ENCODE results near the gene CCL27.

CCL27 gene

GRCh38 chr9:34662526-34663302, at the start of gene CCL27:
Gene CCL27 (minus strand): TSS chr9:34662657. CDS start chr9:34662633, 24 bp downstream.
- DNase-seq: no peak

- no peak for DNase-seq
Measured at GRCh38 chr9:34712140-34712539, 49.7 kb upstream of the CCL27 start.

- no peak for DNase-seq
Measured at GRCh38 chr9:34710023-34710422, 47.6 kb upstream of the CCL27 start, which contains the start of gene CCL21. Gene CCL21 (minus strand): TSS chr9:34710136. CDS start chr9:34710066, 70 bp downstream.

GRCh38 chr9:34709196-34709978, 46.9 kb upstream of the CCL27 start:
- DNase-seq: no peak

- DNase-seq: no peak
Measured at GRCh38 chr9:34707130-34707529, 44.7 kb upstream of the CCL27 start.

GRCh38 chr9:34701769-34702736, 39.6 kb upstream of the CCL27 start:
- DNase-seq: peak; percentile 41

GRCh38 chr9:34701023-34701768, 38.7 kb upstream of the CCL27 start:
- peak; percentile 7 for DNase-seq

GRCh38 chr9:34694811-34695210, 32.4 kb upstream of the CCL27 start:
- no peak for DNase-seq

- DNase-seq: no peak
Measured at GRCh38 chr9:34693560-34693959, 31.1 kb upstream of the CCL27 start.

- no peak for DNase-seq
Measured at GRCh38 chr9:34691936-34692315, 29.5 kb upstream of the CCL27 start.

- no peak for DNase-seq
Measured at GRCh38 chr9:34690983-34691935, 28.8 kb upstream of the CCL27 start, which contains the start of gene CCL19. Gene CCL19 (minus strand): TSS chr9:34691276. CDS start chr9:34691139, 137 bp downstream.

- no peak for DNase-seq
Measured at GRCh38 chr9:34689512-34689911, 27.1 kb upstream of the CCL27 start.

GRCh38 chr9:34689116-34689470, 26.6 kb upstream of the CCL27 start:
- no peak for DNase-seq

- DNase-seq: no peak
Measured at GRCh38 chr9:34688329-34689115, 26.1 kb upstream of the CCL27 start.

- DNase-seq: no peak
Measured at GRCh38 chr9:34687276-34688030, 25.0 kb upstream of the CCL27 start.

- no peak for DNase-seq
Measured at GRCh38 chr9:34686732-34687131, 24.3 kb upstream of the CCL27 start.

- DNase-seq: no peak
Measured at GRCh38 chr9:34686231-34686630, 23.8 kb upstream of the CCL27 start.

GRCh38 chr9:34685591-34685990, 23.1 kb upstream of the CCL27 start:
- no peak for DNase-seq

- DNase-seq: no peak
Measured at GRCh38 chr9:34684816-34685215, 22.4 kb upstream of the CCL27 start.

Measured in NCI-H526 treated with DMSO at 0.1 percent for 48 hours (cell line).